EH (cell line): ENCODE measurements around the gene BHLHE23.
"Not testable (repeated sequence)": the region's sequence is repeated elsewhere in the genome, so short reads cannot be mapped to it uniquely, and the experiment has no call there.

Source experiments
- DNase-seq: peaks from one replicate; pipeline ENCODE4 v3.0.0-alpha.2; 2015; ENCODE audit warnings: low read depth

The BHLHE23 gene

GRCh38 chr20:62960446-62961309, 46.1 kb downstream of the BHLHE23 start:
- DNase-seq: not testable (repeated sequence)

- DNase-seq: no peak
Observed at GRCh38 chr20:62959998-62960436, 46.7 kb downstream of the BHLHE23 start.

- DNase-seq: no peak
Observed at GRCh38 chr20:62959101-62959971, 47.4 kb downstream of the BHLHE23 start.

GRCh38 chr20:62958388-62959100, 48.2 kb downstream of the BHLHE23 start:
- no peak for DNase-seq

- DNase-seq: no peak
Observed at GRCh38 chr20:62957136-62958117, 49.3 kb downstream of the BHLHE23 start.

- DNase-seq: no peak
Observed at GRCh38 chr20:62956387-62957135, 50.2 kb downstream of the BHLHE23 start.
